Stimulated activated CD8-positive, alpha-beta memory T cell treated with anti-CD3 and anti-CD28 coated beads, Interleukin-4, amount 100 ng/mL, for 4 hours (primary cell): ENCODE measurements around the gene ANKRD16.
"Not testable (repeated sequence)": the region's sequence is repeated elsewhere in the genome, so short reads cannot be mapped to it uniquely, and the experiment has no call there.

Experiments
- DNase-seq, 2 donors: peaks; one replicate each; pipeline ENCODE4 v3.0.0-alpha.2; 2020; ENCODE audit warnings: low read depth in 2 of 2, low spot score in 1 of 2

ANKRD16 gene

DNA sequence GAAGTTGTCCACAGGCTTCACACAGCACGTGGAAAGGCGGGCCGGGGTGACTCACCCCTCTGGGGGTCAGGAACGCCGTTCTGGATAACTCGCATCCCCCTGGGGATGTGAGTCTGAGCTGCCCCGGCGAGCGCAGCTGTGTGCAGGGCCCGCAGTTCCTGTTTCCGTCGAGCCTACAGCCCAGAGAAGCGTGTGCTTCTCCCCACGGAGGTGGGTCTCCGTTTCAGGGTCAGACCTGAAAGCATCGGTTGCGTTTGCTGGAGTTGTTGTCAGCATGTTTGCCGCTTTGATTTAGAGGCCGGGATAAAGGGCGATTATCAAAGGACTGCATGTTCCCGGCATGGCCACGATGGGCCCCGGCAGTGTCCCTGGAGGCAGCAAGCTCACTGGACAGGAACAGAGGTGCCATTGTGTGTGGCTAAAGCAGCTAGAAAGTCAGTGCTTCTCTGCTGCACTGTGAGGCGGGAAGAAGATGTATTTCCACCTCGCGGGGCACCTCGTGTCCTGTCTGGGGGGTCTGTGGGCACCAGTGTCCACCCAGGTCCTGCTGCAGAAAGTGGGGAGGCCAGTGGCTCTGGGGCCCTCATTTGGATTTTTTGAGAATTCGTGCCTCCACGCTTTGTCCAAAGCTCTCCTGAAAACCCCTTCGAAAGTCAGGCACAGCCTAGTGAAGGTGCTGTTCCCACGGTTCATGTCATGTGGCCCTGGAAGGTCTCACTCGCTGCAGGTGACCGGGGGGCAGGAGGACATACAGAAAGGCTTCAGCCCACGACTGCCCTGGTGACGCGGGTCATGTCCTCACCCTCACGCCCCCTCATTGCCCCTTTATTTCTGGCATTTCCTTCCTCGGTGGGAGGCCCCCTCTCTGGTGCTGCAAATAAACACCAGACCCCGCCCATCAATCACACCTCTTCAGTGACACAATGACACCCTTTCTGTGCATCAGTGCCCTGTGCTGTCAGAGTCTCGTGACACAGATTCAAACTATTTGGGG lies 49.1 kb downstream of the ANKRD16 start:
- no peak for DNase-seq

DNA sequence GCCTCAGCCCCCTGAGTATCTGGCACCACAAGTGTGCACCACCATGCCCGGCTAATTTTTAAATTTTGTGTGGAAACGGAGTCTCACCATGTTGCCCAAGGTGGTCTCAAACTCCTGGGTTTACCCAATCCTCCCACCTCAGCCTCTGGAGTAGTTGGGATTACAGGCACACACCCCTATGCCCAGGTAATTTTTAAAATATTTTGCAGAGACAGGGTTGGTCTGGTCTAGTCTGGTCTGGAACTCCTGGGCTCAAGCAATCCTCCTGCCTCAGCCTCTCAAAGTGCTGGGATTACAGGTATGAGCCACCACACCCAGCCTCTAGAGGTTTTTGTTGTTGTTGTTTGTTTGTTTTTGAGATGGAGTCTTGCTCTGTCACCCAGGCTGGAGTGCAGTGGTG lies 53.5 kb downstream of the ANKRD16 start:
- not testable (repeated sequence) for DNase-seq

DNA sequence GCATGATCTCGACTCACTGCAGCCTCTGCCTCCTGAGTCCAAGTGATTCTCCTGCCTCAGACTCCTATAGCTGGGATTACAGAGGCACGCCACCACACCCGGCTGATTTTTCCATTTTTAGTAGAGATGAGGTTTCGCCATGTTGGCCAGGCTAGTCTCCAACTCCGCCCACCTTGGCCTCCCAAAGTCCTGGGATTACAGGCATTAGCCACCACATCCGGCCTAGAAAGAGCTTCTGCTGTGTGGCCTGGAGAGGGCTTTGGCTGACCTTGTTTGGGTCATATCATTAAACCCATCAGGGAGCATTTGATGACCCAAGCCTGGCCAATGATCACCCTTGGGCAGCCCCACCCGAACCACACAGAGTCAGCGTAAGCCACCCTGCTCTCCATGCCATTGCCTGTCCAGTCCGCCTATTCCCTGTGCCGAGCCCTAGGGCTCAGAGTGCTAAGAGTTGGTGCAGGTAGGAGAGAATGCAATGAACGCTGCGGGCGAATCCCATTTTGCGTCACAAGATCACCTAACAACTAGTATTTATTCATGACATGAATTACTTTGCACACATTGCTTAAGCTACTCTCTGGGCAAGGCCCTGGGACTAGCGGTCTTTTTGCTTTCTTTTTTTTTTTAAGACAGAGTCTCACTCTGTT lies 54.1 kb downstream of the ANKRD16 start:
- DNase-seq: no peak

DNA sequence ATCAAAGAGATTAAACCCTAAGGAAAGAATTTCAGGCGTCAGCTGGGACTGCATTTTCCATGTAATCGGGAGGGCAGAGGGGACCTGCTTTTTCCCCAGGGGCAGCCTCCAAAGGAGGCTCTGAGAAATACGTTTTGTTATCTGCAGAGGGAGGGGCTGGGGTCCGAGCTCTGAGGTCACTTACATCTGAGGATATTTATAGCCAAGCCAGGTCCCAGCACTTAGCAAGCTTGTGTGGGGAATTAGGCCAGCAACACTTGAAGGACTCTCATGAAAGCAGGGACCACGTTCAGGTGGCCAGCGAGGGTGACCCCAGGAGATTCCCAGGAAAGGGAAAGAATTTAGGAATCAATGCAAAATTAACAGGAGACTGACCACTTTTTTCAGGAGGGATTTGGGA lies 55.9 kb downstream of the ANKRD16 start:
- DNase-seq: no peak

DNA sequence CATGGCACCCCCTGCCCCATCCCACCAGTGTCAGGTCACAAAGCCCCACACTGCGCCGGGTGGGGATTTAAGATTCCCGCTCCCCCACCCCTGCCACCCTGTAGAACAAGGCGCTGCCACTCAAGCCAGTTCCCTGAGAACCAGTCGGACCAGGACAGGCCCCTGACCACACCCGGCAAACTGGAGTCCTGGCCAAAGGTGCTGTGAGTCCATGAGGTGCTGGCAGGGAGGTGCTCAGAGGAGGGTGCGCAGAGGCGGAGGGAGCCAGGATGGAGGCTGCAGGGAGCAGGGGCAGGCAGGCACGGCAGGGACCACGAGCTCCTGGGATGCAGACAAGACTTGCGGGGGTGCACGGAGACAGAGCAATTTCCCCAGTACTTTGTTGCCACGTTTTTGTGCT lies 56.7 kb downstream of the ANKRD16 start:
- no peak for DNase-seq

DNA sequence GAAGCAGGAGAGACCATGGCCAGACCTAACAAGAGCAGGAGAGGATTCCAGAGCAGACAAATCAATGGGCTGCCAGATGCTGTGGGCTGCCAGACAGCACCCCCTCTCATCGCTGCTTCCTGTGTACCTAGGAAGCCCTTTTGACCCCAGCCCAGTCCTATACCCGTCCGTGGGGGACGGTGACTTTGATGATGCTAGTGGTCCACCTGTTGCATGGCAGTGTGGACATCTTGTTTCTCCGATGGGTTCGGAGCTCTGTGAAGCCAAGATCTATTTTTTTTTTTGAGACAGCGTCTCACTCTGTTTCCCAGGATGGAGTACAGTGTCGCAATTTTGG lies 58.3 kb downstream of the ANKRD16 start:
- no peak for DNase-seq

DNA sequence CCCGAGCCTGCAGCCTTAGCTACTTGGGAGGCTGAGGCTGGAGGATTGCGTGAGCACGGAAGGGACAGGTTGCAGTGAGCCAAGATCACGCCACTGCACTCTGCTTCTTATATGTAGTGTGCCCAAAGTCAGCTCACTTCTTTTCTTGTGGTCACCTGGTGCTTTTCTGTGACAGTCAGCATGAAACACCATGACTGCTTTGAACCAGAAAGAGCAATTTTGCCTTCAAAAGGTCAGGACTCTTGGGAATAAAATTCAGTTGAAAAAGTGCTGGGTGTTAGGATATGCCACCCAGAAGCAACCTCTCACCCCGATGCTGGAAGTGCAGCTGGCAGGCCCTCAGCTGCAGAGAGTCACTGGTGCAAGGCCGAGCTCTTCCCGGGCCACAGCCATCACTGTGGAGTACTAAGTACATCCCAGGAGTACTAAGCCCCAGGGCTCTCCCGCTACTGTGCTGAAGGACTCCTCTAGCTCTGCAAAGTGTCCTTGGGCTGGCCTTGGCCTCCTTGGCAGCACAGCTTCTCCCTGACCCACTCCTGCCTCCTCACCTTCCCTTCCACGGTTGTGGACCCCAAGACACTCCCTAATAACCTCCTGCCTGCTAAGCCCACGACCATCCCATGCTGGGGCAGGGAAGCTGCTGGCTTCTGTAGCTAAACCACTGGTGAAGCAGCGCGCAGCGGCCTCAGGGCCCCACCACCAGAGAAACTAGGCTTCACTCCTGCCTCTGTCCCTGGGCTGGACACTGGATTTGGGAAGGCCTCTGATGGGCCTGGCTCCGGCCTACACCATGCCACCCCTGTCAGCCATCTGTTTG lies 58.9 kb downstream of the ANKRD16 start:
- no peak for DNase-seq

DNA sequence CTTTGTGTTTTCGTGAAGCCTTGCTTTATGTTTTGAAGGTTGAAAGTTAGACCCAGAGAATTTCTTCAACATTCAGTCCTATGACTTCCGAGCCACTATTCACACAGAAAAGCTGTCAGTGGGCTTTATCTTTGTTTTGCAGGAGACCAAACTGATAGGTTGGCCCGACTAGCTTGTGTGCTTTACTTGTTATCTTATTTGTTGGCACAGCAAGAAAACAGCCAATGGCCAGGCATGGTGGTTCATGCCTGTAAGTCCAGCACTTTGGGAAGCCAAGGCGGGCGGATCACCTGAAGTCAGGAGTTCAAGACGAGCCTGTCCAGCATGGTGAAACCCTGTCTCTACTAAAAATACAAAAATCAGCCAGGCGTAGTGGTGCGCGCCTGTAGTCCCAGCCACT lies 60.4 kb downstream of the ANKRD16 start:
- no peak for DNase-seq

DNA sequence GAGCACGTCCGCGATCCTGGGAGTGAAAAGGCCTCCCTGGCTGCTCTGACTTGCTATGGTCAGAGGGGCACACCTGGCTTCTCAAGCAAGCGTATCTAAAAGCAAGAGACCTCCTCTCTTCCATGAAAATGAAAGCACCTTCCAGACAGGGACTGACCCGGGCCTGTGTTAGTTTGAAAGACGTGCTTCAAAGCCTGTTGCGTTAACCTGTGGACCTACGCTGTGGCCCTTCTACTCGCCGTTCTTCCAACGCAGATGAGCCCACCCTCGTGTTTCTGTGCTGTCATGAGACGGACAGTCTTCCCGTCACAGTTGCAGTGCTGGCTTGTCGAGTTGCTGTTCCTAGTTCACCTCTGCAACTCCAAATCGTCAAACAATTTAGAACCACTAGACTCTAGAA lies 61.0 kb downstream of the ANKRD16 start:
- no peak for DNase-seq

DNA sequence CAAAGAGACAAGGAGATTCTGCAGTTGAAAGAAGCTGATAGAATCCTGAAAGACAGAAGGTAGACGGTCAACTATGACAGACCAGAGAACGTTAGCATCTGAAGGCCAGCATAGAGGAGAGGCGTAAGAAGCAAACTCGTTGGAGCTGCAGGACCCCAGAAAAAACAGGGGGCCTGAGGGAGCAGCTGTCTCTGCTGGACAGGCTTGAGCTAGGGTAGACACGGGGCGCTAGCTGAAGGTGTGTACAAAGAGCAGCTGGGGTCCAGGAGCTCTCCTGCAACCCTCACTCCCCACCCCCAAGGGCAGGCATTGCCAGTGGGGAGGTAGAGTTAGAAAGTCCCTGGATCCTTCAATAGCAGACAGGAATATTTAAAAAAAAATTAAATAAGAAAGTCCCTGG lies 61.9 kb downstream of the ANKRD16 start:
- no peak for DNase-seq

DNA sequence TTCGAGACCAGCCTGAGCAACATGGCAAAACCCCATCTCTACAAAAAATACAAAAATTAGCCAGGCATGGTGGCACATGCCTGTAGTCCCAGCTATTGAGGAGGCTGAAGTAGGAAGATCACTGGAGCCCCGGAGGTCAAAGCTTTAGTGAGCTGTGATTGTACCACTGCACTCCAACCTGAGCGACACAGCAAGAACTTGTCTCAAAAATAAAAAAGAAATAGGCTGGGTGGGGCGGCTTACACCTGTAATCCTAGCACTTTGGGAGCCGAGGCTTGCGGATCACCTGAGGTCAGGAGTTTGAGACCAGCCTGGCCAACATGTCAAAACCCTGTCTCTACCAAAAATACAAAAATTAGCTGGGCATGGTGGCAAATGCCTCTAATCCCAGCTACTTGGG lies 63.2 kb downstream of the ANKRD16 start:
- DNase-seq: not testable (repeated sequence)

DNA sequence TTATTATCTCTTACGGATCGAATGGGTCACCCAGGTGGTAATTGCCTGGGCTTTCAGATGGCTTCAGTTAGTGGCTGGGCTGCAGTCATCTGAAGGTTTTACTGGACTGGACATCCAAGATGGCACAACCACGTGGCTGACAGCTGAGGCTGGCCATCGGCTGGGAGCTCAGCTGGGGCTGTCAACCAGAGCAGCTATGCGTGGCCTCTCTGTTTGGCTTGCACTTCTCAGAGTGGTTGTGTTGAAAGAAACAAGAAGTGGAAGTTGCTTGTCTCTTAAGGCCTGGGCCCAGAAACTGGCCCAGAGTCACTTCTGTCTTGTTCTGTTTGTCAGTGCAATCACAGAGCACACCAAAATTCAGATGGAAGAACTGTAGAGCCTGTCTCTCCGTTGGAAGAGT lies 70.8 kb downstream of the ANKRD16 start:
- DNase-seq: no peak

DNA sequence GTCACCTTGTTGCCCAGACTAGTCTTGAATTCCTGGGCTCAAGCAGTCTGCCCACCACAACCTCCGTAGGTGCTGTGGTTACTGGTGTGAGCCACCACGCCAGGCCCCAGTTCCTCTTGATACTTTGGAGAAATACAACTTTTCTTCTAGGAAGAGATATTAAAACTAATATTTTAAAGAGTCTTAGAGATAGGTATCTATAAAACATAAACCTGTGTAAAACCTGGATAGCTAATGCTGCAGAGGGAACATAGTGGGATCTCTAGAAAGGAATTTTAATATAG lies 71.7 kb downstream of the ANKRD16 start:
- DNase-seq: no peak

DNA sequence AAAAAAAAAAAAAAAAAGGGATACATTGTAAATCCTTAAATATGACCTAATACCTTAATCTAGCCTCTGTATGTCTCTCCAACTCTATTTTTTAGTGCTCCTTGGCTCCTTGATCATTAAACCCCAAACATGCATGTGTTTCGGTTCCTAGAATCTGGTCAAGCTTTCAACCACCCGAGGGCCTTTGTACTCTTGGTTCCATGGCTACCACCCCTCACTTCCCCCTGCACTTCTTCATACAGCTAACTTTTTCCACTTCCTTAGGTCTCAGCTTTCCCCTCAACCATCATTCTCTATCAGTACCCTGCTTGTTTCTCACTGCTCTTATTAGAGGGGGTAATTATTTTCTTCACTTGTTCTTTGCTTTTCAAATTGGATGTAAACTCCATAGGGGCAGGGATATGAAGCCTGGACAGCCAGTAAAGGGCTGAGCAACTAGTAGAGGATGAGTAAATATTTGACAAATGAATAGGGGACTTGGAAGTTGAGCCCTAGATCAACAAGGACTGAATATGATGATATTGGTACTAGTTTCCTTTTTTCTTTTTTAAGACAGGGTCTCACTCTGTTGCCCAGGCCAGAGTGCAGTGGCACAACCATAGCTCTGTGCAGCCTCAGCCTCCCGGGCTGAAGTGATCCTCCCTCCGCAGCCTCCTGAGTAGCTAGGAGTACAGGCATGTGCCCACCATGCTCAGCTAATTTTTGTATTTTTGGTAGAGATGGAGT lies 72.2 kb downstream of the ANKRD16 start:
- no peak for DNase-seq

DNA sequence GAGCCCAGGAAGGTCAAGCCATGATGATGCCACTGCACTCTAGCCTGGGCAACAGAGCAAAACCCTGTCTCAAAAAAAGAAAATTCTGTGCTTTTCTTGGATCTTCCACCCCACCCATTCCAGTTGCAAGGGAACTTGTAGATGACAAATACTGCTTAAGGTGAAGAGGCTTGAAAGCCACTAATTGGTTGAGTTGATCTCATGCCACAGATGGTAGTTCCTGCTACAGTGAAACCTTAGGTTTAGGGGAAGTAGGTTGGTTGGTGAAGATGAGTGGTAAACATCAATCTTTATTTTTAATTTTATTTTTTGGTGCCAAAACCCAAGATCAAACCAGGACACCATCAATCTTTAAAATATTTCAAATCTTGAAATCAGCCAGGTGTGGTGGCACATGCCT lies 73.5 kb downstream of the ANKRD16 start:
- no peak for DNase-seq

DNA sequence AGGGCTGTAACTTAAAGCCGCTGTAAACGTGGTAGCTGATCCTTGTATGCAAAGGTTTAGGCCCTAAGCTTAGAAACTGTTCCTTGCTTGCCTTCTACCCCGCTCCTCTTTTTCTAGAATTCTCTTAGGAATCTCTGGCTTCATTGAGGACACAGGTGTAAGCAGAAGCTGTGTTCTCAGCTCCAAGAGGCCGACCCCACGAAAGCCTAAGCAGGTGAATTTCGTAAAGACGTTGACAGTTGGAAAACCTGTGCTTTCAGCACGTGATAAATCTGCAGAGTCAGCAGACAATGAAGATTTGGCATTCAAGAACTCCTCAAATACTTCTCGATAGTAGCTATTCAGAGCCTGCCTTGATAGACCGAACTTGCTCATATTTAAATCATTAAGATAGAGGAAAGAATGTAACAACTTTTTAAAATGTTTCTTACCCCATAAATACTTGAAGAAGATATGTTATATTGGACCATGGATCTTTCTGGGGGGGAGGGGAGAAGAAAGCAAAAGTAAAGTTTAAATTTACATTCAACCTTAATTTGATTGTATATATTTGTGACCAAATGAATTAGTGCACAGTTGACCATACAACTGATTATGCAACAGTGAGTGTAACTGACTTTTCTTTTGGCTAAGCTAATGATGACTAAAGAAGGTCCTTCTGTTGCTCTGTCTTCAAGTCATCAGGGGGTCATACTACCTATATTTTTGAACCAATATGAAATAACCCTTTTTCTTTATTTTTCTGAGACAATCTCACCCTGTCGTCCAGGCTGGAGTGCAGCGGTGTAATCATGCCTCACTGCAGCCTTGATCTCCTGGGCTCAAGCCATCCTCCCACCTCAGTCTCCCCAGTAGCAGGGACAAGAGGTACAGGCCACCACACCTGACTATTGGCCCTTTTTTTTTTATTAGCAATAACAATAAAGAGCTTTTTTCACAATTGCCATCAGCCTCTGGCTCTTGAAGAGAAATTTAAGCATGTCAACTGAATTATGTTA lies 75.3 kb downstream of the ANKRD16 start:
- no peak for DNase-seq

DNA sequence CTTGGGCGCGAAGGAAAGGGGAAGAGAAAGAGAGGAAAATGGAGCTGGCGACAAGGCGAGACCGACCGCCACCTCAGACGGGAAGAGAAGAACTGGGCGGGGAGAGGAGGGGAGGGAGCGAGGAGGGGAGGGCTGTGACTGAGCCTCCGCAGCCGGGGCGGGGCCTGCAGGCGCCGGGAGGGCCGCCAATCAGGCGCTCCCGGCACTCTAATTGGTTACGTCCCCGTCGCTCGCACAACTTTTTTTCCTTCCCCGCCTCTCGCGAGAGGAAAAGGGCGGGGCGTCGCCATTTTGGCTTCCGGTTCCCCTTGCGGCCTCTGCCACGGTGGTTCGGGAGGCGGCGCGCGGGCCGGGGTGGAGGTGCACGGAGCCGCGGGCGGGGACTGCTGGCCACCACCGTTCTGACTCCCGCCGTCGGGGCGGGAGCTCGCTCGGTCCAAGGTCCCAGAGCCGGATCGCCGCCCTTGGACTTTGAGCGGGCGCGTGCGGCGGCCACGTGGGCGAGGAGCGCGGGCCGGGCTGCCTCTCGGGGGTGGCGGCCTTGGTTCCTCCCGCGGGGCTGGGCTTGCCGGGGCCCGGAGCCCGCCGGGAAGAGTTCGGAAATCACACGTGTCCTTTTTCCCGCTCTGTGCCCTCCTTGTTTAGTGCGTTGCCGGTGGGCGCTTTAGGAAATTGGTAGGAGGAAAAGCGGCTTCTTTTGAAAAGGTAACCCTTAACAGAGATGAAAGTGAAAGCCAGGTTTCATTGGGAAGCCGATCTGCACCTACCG lies 76.2 kb downstream of the ANKRD16 start, which contains the start of gene GDI2:
TSS of gene GDI2 (minus strand) at position 94 of the 769 bp plus-strand sequence. CDS start 176 bp downstream, outside the sequence.
- peak; percentile 86 to 94 for DNase-seq

DNA sequence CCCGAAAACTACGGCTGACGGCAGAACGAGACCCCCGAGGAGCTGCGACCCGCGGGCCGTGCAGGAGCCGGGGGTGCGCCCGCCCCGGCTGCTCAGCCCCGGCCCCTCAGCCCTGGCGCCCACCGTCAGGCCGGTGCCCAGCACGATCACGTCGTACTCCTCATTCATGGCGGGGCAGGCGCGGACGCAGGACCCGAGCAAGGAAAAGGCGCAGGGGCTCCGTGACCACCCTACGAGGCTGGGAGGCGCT lies 76.7 kb downstream of the ANKRD16 start:
- DNase-seq: peak in 1 of 2 donors; percentile 2

DNA sequence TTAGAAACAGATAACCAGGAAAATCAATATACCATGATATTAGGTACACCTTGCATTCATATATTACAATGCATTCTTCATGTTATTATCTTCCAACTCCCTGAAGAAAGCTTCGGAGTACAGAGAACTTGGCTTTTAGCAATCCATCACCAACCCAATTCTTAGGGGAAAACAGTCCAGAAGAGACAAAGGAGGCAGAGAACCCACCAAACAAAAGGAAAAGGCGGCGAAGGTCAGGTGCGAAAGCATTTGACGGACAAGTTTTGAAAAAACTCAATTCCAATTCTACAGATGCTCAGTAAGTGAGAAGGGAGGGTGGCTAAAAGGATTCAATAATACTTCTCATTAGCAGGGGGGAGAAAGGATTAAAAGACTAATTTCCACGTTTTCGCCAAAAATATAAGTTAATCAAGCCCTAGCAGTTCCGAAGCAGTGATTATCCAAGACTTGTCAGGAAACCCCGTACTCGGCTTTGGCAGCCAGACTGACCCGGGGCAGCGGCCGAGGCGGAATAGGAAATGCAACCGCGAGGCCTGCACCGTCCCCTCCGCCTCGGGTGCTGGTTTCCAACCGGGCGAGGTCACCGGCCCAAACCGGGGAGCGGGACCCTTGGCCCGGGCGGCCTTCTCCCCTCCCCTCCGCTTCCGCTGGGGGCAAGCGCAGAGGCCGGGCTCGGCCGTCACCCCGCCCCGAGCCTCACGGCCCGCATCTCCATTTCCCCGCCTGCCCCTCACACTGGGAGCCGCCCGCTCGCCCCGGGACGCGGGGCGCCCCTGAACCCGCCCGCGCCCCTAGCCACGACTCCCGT lies 77.2 kb downstream of the ANKRD16 start:
- peak in 1 of 2 donors; percentile 2 for DNase-seq
